IPS-18a (cell line): ENCODE results near the gene CACNA1S.

Experiments
- H3K27ac ChIP-seq: one replicate; pipeline ENCODE4 v1.5.1; 2013; ENCODE audit warnings: low read length
- H3K27me3 ChIP-seq: one replicate; pipeline ENCODE4 v1.6.1; 2013; ENCODE audit warnings: mild to moderate bottlenecking, low read length; ENCODE audit not compliant: control insufficient read depth, insufficient read depth
- H3K36me3 ChIP-seq: one replicate; pipeline ENCODE4 v1.6.1; 2013; ENCODE audit warnings: low read depth, low read length; ENCODE audit not compliant: control insufficient read depth
- H3K4me1 ChIP-seq: one replicate; pipeline ENCODE4 v1.6.1; 2013; ENCODE audit warnings: low read depth, low read length; ENCODE audit not compliant: control insufficient read depth
- H3K4me3 ChIP-seq: one replicate; pipeline ENCODE4 v1.5.1; 2013; ENCODE audit warnings: low read length
- H3K9ac ChIP-seq: one replicate; pipeline ENCODE4 v1.6.1; 2013; ENCODE audit warnings: mild to moderate bottlenecking, low read length, moderate library complexity
- H3K9me3 ChIP-seq: one replicate; pipeline ENCODE4 v1.6.1; 2013; ENCODE audit warnings: low read depth, low read length; ENCODE audit not compliant: control insufficient read depth

Gene CACNA1S

DNA sequence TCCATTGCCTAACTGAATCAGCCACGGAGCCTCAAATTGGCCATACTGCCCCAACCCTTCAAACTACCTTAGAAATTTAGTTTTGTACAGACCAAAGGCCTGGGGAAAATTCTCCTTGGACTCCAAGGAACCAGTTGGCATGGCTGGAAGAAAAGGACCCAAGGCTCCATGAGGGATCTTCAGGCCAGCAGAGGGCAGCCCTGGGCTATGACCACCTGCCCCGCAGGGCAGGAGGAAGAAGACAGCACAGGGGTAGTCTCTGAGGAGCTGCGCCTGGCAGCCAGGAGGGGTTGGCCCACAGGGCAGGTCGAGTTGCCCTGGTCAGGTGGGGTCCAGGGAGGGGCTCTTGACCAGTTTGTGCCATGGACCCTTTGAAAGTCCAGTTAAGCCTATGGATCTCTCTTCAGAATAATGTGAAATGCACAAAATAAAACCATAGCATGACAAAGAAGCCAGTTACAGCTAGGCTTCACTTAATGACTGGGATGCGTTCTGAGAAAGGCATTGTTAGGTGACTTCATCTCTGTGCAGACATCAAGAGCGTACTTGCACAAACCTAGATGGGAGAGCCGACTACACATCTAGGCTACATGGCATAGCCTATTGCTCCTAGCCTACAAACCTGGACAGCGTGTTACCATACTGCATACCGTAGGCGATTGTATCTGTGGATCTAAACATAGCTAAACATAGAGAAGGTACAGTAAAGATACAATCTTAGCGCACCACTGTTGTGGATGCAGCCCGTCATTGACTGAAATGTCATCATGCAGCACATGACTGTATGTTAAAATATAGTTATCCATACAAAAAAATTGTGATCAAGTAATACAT lies 26.1 kb downstream of the CACNA1S start:
- no peaks in the 10 kb centered on the region for H3K4me1 ChIP-seq
- H3K9me3 ChIP-seq = no peaks in the 10 kb centered on the region
- H3K27me3 ChIP-seq = no peaks in the 10 kb centered on the region
- H3K4me3 ChIP-seq = no peak overlapping the region
- no peak overlapping the region for H3K9ac ChIP-seq
- no peak overlapping the region for H3K27ac ChIP-seq
- H3K36me3 ChIP-seq = no peaks in the 10 kb centered on the region

DNA sequence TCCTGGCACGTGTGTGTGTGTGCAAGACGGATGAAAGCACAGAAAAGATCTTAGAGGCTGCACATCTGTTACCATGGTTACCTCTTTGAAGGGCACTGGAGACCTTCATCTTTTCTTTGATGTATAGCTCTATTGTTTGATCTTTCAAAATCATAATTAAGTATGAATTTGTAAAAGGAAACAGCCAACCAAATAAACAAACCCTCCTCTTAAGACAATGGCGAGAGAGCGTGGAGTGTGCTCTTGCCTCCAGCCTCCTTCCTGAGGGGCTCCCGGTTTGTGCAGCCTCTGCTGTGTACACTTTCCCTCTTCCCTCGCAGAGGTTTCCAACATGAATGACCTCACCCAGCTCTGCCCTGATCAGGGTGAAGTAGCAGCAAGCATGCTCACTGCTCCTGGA lies 27.9 kb downstream of the CACNA1S start:
- H3K9ac ChIP-seq = no peak overlapping the region
- H3K4me1 ChIP-seq = no peaks in the 10 kb centered on the region
- no peaks in the 10 kb centered on the region for H3K27me3 ChIP-seq
- no peaks in the 10 kb centered on the region for H3K36me3 ChIP-seq
- H3K9me3 ChIP-seq = no peaks in the 10 kb centered on the region
- no peak overlapping the region for H3K4me3 ChIP-seq
- no peak overlapping the region for H3K27ac ChIP-seq

DNA sequence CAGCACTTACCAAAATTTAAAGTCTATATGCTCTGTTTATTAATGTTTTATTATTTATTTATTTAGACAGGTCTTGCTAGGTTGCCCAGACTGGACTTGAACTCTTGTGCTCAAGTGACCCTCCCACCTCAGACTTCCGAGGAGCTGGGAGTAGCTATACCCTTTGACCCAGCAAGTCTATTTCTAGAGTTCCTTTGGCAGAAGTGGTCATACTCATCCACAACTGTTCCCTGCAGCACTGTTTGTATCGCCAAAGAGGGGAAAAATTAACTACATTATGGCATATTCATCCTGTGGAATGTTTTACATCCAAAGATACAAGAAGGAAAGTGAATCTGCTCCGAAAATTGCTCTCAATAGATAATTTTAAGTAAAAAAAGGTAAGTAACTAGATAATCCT lies 28.5 kb downstream of the CACNA1S start:
- no peaks in the 10 kb centered on the region for H3K27me3 ChIP-seq
- H3K9me3 ChIP-seq = no peaks in the 10 kb centered on the region
- no peaks in the 10 kb centered on the region for H3K36me3 ChIP-seq
- no peak overlapping the region for H3K27ac ChIP-seq
- no peaks in the 10 kb centered on the region for H3K4me1 ChIP-seq
- no peak overlapping the region for H3K9ac ChIP-seq
- no peak overlapping the region for H3K4me3 ChIP-seq

DNA sequence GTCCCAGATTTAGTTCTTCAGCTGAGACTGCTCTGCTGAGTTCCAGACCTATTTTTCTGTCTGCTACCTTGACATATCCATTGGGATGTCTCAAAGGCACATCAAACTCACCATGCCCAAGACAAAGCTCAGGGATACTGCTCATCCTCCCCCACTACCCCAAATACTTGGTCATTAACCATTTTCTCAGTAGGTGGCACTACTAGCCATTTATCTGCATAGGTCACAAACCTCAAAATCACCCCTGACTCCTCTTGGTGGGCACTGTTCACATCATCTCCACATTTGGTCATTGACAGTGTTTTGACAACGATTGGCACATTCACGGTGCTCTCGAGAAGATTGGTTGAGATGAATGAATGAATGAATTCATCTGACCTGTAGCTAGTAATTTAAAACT lies 32.1 kb downstream of the CACNA1S start:
- H3K4me1 ChIP-seq = no peaks in the 10 kb centered on the region
- H3K9me3 ChIP-seq = no peaks in the 10 kb centered on the region
- no peak overlapping the region for H3K27ac ChIP-seq
- H3K4me3 ChIP-seq = no peak overlapping the region
- H3K9ac ChIP-seq = no peak overlapping the region
- no peaks in the 10 kb centered on the region for H3K36me3 ChIP-seq
- H3K27me3 ChIP-seq = no peaks in the 10 kb centered on the region

DNA sequence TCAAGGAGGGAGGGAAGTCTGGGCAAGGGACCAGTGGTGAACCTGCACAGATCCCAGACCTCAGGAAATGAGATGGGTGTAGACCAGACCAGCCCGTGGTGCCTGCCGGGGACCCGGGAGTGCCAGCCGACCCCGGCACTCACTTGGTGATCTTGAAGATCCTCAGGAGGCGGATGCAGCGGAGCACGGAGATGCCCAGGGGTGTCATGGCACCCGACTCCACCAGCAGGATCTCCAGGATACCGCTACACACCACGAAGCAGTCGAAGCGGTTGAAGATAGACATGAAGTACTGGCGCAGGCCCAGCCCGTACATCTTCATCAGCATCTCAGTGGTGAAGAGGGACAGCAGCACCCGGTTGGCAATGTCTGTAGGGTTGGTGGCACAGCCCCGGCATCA lies 34.5 kb downstream of the CACNA1S start:
- H3K27me3 ChIP-seq = no peaks in the 10 kb centered on the region
- no peaks in the 10 kb centered on the region for H3K4me1 ChIP-seq

DNA sequence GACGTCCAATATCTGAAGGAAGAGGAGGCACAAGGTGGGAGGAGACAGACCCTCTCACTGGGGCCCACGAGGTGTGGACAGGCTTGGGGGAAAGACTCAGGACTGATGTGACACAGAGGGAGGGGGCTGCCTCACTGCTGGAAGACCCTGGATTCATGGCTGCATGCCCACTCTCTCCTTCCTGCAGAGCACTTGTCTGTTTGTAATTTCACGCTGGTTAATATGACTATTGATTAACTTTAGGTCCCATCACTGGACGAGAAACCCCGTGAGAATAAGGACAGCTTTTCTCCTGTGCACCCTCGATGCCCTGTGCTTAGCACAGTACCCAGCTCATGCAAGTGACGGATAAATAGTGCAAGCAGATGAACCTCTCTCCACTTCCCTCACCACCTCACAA lies 35.1 kb downstream of the CACNA1S start:
- Histone ChIP-seq H3K9me3 (no peaks in the 10 kb centered on the region), H3K36me3 (no peaks in the 10 kb centered on the region), H3K27ac (no peak overlapping the region), H3K4me1 (no peaks in the 10 kb centered on the region), H3K27me3 (no peaks in the 10 kb centered on the region), H3K9ac (no peak overlapping the region), H3K4me3 (no peak overlapping the region)

More for the DNA sequence above, 34.5 kb downstream of the CACNA1S start:
- H3K4me3 ChIP-seq = no peak overlapping the region
- H3K27ac ChIP-seq = no peak overlapping the region
- H3K36me3 ChIP-seq = no peaks in the 10 kb centered on the region
- H3K9ac ChIP-seq = no peak overlapping the region
- no peaks in the 10 kb centered on the region for H3K9me3 ChIP-seq

DNA sequence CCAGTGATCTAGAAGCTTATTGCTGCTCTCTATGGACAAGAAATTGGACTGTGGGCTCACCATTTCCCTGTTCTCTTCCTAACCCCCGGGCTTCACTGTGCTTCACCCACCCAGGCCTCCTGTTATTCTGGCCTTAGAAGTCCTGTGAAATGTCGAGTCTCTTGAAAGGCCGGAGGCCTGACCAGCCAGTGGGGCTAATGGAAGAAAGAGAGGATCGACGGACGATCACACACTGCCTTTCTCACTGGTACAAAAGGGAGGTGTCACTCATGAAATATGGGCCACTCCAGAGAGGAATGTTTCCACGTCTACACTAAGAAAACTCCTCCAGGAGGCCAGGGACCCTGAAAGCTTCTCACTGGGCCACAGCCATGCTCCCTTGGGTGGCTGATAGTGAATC lies 36.1 kb downstream of the CACNA1S start:
- H3K36me3 ChIP-seq = no peaks in the 10 kb centered on the region
- H3K4me1 ChIP-seq = no peaks in the 10 kb centered on the region
- no peaks in the 10 kb centered on the region for H3K9me3 ChIP-seq
- no peak overlapping the region for H3K27ac ChIP-seq
- no peaks in the 10 kb centered on the region for H3K27me3 ChIP-seq
- no peak overlapping the region for H3K9ac ChIP-seq
- no peak overlapping the region for H3K4me3 ChIP-seq

DNA sequence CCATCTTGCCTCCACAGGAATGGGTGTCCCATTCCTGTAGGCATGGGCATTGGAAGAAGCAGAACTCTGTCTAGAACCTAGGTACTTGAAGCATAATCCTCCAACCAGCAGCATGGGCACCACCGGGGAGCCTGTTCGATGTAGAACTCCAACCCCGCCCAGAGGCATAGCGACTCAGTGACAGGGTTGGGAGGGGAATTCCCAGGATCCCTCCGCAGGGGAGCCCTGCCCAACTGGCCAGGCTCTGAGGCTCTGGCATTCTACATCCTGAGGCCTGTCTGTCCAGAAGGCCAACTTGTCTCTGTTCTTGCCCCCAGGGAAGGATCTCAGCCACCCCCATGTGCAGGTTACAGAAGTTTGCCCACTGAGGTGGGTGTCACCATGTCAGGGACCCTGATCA lies 38.2 kb downstream of the CACNA1S start:
- Histone ChIP-seq H3K9ac (no peak overlapping the region), H3K4me3 (no peak overlapping the region), H3K36me3 (no peaks in the 10 kb centered on the region), H3K27ac (no peak overlapping the region), H3K4me1 (no peaks in the 10 kb centered on the region), H3K9me3 (no peaks in the 10 kb centered on the region), H3K27me3 (no peaks in the 10 kb centered on the region)

DNA sequence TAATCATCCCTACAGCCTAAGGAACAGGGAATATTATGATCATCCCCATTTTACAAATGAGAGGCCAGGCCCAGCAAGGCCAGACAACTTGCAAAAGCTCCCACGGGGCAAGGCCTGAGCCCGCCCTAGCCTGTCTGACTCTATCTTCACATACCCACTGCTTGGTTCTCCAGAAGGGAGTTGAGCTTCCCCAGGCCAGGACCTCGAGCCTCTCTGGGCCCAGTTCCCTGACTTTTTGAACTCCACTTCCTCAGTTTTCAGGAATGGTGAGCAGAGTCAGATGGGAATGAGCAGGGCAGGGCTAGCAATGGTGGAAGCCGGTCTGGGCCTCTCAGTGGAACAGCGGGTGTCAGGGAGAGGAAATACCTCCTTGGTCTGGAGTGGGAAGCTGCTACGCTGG lies 39.3 kb downstream of the CACNA1S start:
- Histone ChIP-seq H3K9me3 (no peaks in the 10 kb centered on the region), H3K27ac (no peak overlapping the region), H3K9ac (no peak overlapping the region), H3K27me3 (no peaks in the 10 kb centered on the region), H3K36me3 (no peaks in the 10 kb centered on the region), H3K4me3 (no peak overlapping the region), H3K4me1 (no peaks in the 10 kb centered on the region)

DNA sequence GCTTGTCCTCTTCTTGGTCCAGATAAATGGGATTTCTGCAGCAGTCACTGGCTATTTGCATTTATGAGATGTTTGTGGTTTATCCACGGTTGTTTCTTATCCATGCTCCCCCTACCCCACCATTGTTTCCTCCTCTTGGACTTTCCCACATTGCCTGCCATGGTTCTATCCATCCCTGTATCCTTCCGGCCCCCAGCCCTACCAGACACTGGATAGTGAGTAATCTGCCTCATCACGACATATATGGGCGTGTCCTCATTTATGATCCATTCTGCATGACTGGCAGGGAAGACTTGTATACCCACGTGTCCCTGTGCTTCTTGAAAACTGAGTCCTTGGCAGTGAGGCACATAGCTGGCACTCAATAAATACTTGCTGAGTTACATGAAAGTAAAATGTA lies 40.1 kb downstream of the CACNA1S start:
- H3K27me3 ChIP-seq = no peaks in the 10 kb centered on the region
- H3K9ac ChIP-seq = no peak overlapping the region
- H3K4me3 ChIP-seq = no peak overlapping the region
- no peak overlapping the region for H3K27ac ChIP-seq
- H3K4me1 ChIP-seq = no peaks in the 10 kb centered on the region
- no peaks in the 10 kb centered on the region for H3K9me3 ChIP-seq
- no peaks in the 10 kb centered on the region for H3K36me3 ChIP-seq

DNA sequence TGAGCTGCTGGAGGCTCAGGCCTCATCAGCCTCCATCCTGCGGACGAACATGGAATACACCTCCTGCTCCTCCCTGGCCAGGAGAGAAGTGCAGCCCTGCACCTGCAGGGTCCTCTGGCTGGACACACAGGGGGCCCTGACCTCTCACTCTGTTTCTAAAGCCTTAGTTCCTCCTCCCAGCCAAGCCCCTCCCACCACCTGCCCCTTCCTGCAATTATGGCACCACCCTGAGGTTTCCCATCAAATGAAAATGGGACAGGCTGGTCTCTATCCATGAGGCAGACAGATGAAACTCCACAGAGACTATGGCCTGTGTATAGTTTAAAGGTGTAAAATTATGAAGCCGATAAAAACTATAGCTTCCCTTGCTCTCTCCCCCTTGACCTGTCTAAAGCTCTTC lies 42.6 kb downstream of the CACNA1S start:
- no peak overlapping the region for H3K4me3 ChIP-seq
- H3K27ac ChIP-seq = no peak overlapping the region
- H3K36me3 ChIP-seq = no peaks in the 10 kb centered on the region
- H3K9ac ChIP-seq = no peak overlapping the region
- no peaks in the 10 kb centered on the region for H3K9me3 ChIP-seq
- no peaks in the 10 kb centered on the region for H3K4me1 ChIP-seq
- no peaks in the 10 kb centered on the region for H3K27me3 ChIP-seq

DNA sequence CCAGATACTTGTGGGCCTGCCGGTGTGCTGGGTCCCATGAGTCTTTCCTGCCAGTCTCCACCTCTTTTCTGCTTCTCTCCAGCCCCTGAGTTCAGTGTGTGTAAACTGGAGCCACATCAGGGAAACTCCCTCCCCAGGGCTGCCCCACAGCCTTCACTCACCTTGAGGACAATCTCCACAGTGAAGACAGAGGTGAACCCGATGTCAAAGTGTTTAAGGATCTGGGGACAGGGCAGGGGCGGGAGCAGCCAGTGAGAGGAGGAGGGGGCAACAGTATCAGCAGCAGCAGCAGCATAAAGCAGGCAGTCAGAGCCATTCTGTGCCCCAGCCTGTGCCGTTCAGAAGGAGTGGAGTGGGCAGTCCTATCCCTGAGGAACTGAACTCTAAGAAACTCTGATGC lies 43.2 kb downstream of the CACNA1S start:
- Histone ChIP-seq H3K27me3 (no peaks in the 10 kb centered on the region), H3K9ac (no peak overlapping the region), H3K36me3 (no peaks in the 10 kb centered on the region), H3K27ac (no peak overlapping the region), H3K9me3 (no peaks in the 10 kb centered on the region), H3K4me1 (no peaks in the 10 kb centered on the region), H3K4me3 (no peak overlapping the region)
